K562 (cell line): Measurements from ENCODE around the gene MAMDC4. TPM values are rescaled to one million over a fixed set of nuclear protein-coding genes. Genes with fewer than 3 reads are reported as not detected.

Experiments
- ARID1B ChIP-seq: fragments of 450-650 bp; IDR thresholded peaks from 2 replicates; pipeline ENCODE4 v1.6.1; 2016; ENCODE audit warnings: antibody characterized with exemption, mild to moderate bottlenecking, inconsistent platforms
- BMI1 ChIP-seq: fragments of 150-350 bp; IDR thresholded peaks from 2 replicates; pipeline ENCODE4 v1.6.1; 2014; ENCODE audit warnings: low read length
- CHD4 ChIP-seq: fragments of 200-600 bp; sonication (generic); IDR thresholded peaks from 3 replicates; pipeline ENCODE4 v1.6.1; 2012; ENCODE audit warnings: low read depth, mild to moderate bottlenecking, mixed read lengths, low read length, inconsistent platforms; ENCODE audit not compliant: insufficient read depth, insufficient replicate concordance, poor library complexity, severe bottlenecking
- CTBP1 ChIP-seq: fragments of 450-650 bp; IDR thresholded peaks from 2 replicates; pipeline ENCODE4 v1.6.1; 2016; ENCODE audit warnings: borderline replicate concordance
- CXXC5 ChIP-seq: fragments of 250-450 bp; sonication (Bioruptor Pico); IDR thresholded peaks from 2 replicates; pipeline ENCODE4 v1.8.0; 2022; ENCODE audit warnings: inconsistent platforms, mild to moderate bottlenecking, moderate library complexity
- E2F6 ChIP-seq, 2 experiments: IDR thresholded peaks; 2 replicates each; pipeline ENCODE4 v1.6.1; 2011; ENCODE audit warnings: borderline replicate concordance in 1 of 2, control low read depth in 1 of 2, low read depth in 1 of 2, low read length in 1 of 2, mild to moderate bottlenecking in 1 of 2, mixed read lengths in 1 of 2, moderate library complexity in 1 of 2; ENCODE audit not compliant: insufficient read depth in 1 of 2, insufficient read length in 1 of 2, poor library complexity in 1 of 2, severe bottlenecking in 1 of 2; ENCODE audit errors: extremely low read depth in 1 of 2
- ELF1 ChIP-seq: fragments of 200-800 bp; sonication (Bioruptor generic); IDR thresholded peaks from 2 replicates; pipeline ENCODE4 v1.6.1; 2016; ENCODE audit warnings: missing genetic modification characterization, missing compliant biosample characterization
- ETV6 ChIP-seq, 3 experiments: fragments of 150-350 bp in 1 of 3; sonication (generic) in 1 of 3; formaldehyde crosslinking in 1 of 3; IDR thresholded peaks; 2 replicates each; pipeline versions ENCODE4 v1.6.1 to v1.8.0; 2014 to 2022; ENCODE audit warnings: borderline replicate concordance in 2 of 3, low read depth in 2 of 3, antibody characterized with exemption in 1 of 3, low read length in 1 of 3, mild to moderate bottlenecking in 1 of 3, missing genetic modification reagents in 1 of 3
- HCFC1 ChIP-seq: IDR thresholded peaks from 2 replicates; pipeline ENCODE4 v1.6.1; 2012; ENCODE audit warnings: low read depth, low read length, improper control_type of control experiment
- MCM5 ChIP-seq: fragments of 450-650 bp; IDR thresholded peaks from 2 replicates; pipeline ENCODE4 v1.6.1; 2016; ENCODE audit warnings: low read depth
- NFIX ChIP-seq: fragments of 250-450 bp; sonication (Bioruptor Pico); IDR thresholded peaks from 2 replicates; pipeline ENCODE4 v1.4.0; 2020; ENCODE audit warnings: low read depth, mild to moderate bottlenecking, moderate library complexity
- RAD21 ChIP-seq, 2 experiments: fragments of 250-450 bp in 1 of 2; fragments of 450-650 bp in 1 of 2; sonication (Bioruptor Pico) in 1 of 2; formaldehyde crosslinking in 1 of 2; IDR thresholded peaks in 1 of 2; conservative IDR thresholded peaks in 1 of 2; 2 replicates each; pipeline versions ENCODE4 v1.4.0 to v1.8.0; 2020 to 2022; ENCODE audit warnings: mild to moderate bottlenecking in 2 of 2, moderate library complexity in 1 of 2
- RREB1 ChIP-seq: fragments of 250-450 bp; sonication (Bioruptor Pico); IDR thresholded peaks from 2 replicates; pipeline ENCODE4 v1.4.0; 2020
- SMARCC2 ChIP-seq: fragments of 450-650 bp; IDR thresholded peaks from 2 replicates; pipeline ENCODE4 v1.6.1; 2017; ENCODE audit warnings: antibody characterized with exemption, moderate library complexity, mild to moderate bottlenecking, low read depth
- STAT5B ChIP-seq: fragments of 250-450 bp; sonication (Bioruptor Pico); IDR thresholded peaks from 2 replicates; pipeline ENCODE4 v1.8.0; 2021; ENCODE audit warnings: mild to moderate bottlenecking, inconsistent platforms
- TBP ChIP-seq: optimal IDR thresholded peaks from 2 replicates; pipeline ENCODE3; 2011; ENCODE audit warnings: low read depth, low read length, improper control_type of control experiment
- THRA ChIP-seq: fragments of 450-650 bp; IDR thresholded peaks from 2 replicates; pipeline ENCODE4 v1.6.1; 2017; ENCODE audit warnings: mild to moderate bottlenecking, moderate library complexity
- ZFX ChIP-seq: sonication (generic); formaldehyde crosslinking; IDR thresholded peaks from 2 replicates; pipeline ENCODE4 v1.8.0; 2022; ENCODE audit warnings: mild to moderate bottlenecking, missing genetic modification reagents, moderate library complexity
- polyA plus RNA-seq, 8 experiments: library from polyadenylated mRNA; depleted of rRNA in 4 of 8; stranded (reverse) in 5 of 8; unstranded in 3 of 8; fragments of >200 nt; fragmentation: Nextera tagmentation in 2 of 8; fragmentation: Illumina TruSeq in 1 of 8; extraction: Ambion mirVana in 2 of 8; extraction: Trizol in 1 of 8; gene quantifications; 2 replicates each; pipeline versions ENCODE4 v1.2.1 to v1.2.3, GENCODE V29; 2011 to 2014; ENCODE audit warnings: inconsistent platforms in 1 of 8, missing spikeins in 1 of 8
- total RNA-seq, 7 experiments: library from RNA; depleted of rRNA in 6 of 7; stranded (reverse); fragments of >200 nt in 6 of 7; fragmentation: Illumina TruSeq in 2 of 7; extraction: Trizol in 2 of 7; gene quantifications; 2 replicates each; pipeline versions ENCODE4 v1.2.1 to v1.2.3, GENCODE V29; 2011 to 2021; ENCODE audit warnings: low replicate concordance in 1 of 7

MAMDC4 gene
- total and polyA plus RNA-seq, 9 of the 15 experiments (the other 6 are each of a cell fraction or from before 2014, with no cell fraction given): 0.03 to 10.8 (median 1.5) TPM

GRCh38 chr9:136807281-136808074 lies 44.7 kb upstream of the MAMDC4 start, which contains the start of gene RABL6 (continued):
- TF ChIP-seq ETV6 (IDR thresholded peaks at IDR 0.05; ENCODE audit: borderline replicate concordance in 1 of 2, low read depth in 2 of 2, low read length in 1 of 2): no peak
- no peak for TF ChIP-seq ETV6 (CRISPR knock-in tag; IDR thresholded peaks at IDR 0.05; ENCODE audit: borderline replicate concordance)
- peak; percentile 74 for TF ChIP-seq CTBP1
- peak; percentile 78 for TF ChIP-seq ELF1 (tag)
- peak; percentile 98 for TF ChIP-seq CXXC5 (CRISPR knock-in tag)
- peak; percentile 51; the same call in 1 of the 2 replicates for TF ChIP-seq HCFC1
- TF ChIP-seq ARID1B: no peak; the same call in 1 of the 2 replicates
- TF ChIP-seq SMARCC2: no peak
- no peak for TF ChIP-seq BMI1
- TF ChIP-seq TBP: peak; percentile 74
- no peak for TF ChIP-seq CHD4
- peak; percentile 85 to 87 for TF ChIP-seq E2F6 (IDR thresholded peaks at IDR 0.05; ENCODE audit: borderline replicate concordance in 1 of 2, extremely low read depth in 1 of 2, insufficient read depth in 1 of 2, insufficient read length in 1 of 2, low read depth in 1 of 2, low read length in 1 of 2, poor library complexity in 1 of 2, severe bottlenecking in 1 of 2)
- no peak for TF ChIP-seq STAT5B (CRISPR knock-in tag)
- TF ChIP-seq RAD21 (CRISPR knock-in tag; conservative IDR thresholded peaks at IDR 0.05 in 1 of 2, IDR thresholded peaks at IDR 0.05 in 1 of 2): no peak
- TF ChIP-seq NFIX: no peak
- TF ChIP-seq MCM5: no peak
- peak; percentile 49 for TF ChIP-seq ZFX (CRISPR knock-in tag)
- no peak for TF ChIP-seq THRA
- TF ChIP-seq RREB1 (CRISPR knock-in tag): no peak
